HG02763 (cell line): Measurements from ENCODE around the gene MYO3A.
"Not testable (repeated sequence)": the region's sequence is repeated elsewhere in the genome, so short reads cannot be mapped to it uniquely, and the experiment has no call there.

Experiments
- ATAC-seq: cut with Tn5 transposase; IDR thresholded peaks from one replicate; pipeline ENCODE4 v1.9.1; 2021; ENCODE audit warnings: mild to moderate bottlenecking, moderate library complexity; ENCODE audit not compliant: unreplicated experiment

MYO3A gene

DNA sequence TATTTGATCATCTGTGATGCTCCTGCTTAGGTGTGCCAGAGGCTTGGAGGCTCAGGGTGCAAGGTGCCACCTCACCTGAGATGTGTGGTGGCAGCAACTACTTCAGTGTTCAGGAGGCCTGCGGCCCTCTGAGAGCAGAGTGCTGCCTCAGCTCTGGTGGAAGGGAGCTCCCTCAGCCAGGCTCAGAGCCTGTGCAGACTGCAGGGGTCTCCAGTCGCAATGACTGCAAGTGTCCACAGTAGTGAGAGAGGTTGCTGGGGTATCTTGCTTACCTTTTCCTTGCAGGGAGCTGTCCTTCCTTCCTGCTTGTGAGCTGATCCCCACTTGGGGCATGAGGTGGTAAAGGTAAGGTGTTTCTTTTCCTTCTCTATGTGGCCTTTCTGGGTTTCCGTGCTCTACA, 151.5 kb downstream of the MYO3A start:
- ATAC-seq = no peak

DNA sequence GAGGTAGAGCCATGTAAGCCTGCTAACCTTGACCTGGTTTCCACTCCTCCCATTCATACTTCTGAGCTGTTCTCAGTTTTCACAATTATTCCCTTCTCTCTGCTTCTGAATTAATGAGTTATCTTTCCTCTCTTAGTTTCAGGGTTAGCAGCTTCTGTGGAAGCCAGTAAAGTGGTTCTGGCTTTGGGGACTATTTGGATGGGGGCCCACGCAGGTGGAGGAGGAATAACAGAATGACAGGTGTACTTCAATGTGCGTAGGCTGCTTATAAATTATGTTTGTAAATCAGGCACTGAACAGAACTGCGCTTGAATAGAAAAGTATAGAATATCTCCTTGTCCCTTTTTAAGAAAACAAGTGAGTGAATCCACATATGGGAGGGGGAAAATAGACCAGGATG, 153.6 kb downstream of the MYO3A start:
- no peak for ATAC-seq

DNA sequence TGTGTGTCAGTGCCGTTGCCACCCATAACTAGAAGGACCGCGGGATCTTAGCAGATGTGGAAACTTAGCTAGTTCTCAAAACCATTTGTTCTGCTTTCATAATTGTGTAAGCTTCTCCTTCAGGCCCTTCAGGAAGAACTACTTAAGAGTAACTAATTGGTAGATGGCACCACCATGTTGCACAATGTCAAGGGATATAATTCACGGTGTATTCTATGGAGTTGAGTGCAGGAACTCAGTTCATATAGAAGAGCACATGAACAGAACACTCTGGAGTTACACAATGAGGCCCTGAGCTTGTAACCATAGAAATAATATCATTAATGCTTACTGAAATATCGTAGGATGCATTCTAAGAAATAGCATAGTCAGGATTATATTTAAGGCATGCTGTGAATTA, 156.0 kb downstream of the MYO3A start:
- ATAC-seq = no peak

DNA sequence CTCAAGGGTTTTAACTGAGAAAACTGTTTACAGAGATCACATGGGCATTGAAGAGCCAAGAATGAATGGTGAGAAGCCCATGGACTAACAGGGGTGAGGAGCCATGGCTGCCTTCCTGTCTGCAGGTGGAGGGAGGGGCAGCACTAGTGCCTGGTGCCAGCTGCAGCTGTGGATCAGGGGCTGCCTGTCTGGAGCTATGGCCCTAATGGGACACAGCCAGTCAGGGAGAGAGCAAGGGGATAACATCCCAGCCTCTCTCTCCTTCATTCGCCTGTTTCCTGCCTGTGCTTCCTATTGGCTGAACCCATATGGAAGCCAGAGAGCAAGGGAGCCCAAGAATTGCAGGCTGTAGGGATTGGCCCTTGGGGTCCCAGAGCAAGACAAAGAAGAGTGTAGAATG, 156.7 kb downstream of the MYO3A start:
- no peak for ATAC-seq

DNA sequence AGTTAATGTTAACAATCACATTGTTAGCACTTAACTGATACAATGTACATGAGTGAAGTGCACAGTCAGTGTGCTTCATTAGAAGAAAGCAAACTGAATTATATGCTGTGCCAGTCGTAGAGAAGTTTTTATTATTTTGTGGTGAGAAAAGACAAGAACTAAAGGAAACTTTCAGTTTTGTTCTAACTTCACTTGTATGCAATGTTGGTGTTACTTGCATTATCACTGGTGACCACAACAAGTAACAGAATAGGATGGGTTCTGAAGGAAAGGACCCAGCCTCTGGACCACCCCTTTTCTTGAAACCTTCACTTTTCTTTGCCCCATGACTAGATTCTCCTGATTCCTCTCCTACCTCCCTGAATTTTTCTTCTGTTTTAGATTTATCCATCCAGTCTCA, 159.2 kb downstream of the MYO3A start:
- ATAC-seq = no peak

DNA sequence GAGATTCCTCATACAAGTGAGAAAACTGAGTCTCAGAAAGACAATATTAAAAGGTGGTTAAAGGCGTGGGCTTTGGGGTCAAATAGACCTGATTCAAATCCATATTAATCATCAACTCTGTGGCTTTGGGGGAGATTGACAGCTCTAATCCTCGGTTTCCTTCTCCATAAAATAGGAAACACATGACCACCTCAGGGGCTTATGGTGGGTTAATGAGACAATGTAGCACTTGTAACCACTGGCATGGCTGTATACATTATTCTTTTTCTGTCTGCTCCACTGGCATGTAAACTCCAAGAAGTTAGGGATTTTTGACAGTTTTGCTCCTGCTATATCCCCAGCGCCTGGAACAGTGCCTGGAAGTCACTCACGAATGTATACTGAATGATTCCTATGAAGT, 161.8 kb downstream of the MYO3A start:
- no peak for ATAC-seq

DNA sequence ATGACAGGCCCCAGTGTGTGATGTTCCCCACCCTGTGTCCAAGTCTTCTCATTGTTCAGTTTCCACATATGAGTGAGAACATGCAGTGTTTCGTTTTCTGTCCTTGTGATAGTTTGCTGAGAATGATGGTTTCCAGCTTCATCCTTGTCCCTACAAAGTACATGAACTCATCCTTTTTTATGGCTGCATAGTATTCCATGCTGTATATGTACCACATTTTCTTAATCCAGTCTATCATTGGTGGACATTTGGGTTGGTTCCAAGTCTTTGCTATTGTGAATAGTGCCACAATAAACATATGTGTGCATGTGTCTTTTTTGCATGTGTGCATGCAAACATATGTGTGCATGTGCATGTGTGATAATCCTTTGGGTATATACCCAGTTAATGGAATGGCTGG, 163.5 kb downstream of the MYO3A start:
- not testable (repeated sequence) for ATAC-seq

DNA sequence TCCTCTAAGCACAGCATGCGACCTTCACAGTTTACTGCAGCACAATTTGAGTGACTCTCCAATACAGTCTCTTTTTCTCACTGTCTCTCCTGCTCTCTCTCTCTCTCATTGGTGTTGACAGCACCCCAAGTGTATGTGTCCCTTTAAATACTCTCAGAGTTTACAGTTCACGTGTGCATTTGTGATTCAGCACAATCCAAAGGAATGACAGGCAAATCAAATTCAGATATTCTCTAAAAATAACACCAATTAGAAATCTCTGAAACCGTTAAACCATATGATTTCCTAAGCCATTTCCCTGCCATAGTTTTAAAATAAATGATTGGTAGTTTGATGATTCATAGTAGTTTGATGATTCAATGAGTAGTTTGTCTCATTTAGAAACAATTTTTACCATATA, 178.5 kb downstream of the MYO3A start:
- no peak for ATAC-seq

DNA sequence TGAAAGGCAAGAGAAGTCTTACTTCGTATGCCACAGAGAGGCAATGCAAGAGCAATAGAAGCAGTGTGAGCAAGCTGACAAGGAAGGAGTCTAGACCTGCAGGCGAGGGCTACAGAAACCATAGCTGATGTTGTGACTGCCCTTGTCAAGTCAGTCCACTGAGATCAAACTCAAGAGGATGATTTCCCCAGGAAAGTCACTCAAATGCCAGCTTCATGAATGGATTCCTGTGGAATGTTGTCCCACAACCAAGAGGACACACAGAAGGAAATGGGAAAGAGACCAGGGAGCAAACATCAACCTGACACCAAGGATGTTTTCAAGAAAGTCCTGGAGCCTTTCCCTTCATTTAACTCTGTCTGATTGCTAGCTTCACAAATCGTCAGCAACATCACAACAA, 204.6 kb downstream of the MYO3A start:
- ATAC-seq = no peak

DNA sequence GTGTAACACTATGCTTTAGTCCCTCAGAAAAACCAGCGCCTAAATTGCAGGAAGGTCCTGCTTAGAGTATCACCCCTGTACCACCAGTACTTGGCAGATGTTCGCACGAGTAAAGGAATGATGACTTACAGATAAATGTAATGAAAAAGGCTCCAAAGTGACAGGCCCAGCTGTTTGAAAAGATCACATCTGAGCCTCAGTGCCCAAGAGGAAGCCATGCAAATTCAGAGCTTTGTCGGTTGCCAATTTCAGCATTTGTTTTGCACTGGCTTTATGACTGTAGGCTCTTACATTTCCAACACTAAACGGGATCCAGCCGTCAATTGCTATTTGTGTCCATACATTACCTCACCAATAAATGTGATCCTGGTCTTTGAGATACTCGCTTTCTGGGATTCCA, 222.0 kb downstream of the MYO3A start:
- ATAC-seq = no peak

DNA sequence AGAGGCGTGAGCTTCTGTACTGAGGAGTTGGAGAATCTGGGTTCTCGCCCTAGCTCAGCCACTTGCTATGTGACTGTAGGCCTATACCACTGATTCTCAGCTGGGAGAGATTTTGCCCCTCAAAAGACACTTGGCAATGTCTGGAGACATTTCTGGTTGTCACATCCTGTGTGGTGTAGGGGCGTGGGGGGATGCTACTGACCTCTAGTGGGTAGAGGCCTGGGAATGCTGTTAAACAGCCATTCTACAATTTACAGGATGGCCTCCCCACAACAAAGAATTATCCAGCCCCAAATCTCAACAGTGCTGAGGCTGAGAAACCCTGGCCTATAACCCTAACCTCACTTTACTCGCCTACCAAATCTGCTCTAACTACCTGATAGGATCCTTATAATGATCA, 223.7 kb downstream of the MYO3A start:
- no peak for ATAC-seq

DNA sequence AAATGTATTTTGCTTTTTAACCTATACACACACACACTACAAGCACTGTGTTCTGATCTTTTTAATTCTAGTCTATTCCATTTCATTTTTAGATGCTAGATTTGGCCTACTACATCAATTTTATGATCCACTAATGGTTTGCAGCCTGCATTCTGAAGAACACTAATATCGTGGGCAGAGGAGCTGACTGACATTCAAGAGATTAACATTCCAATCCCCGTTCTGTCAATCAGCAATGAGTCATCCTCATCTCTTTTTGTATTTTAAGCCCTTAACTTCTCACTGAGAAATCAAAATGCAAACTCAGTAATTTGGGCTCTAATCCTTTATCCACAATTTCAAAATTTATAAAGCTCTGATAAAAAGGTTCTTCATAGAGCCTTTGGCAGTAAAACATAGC, 235.4 kb downstream of the MYO3A start:
- no peak for ATAC-seq

DNA sequence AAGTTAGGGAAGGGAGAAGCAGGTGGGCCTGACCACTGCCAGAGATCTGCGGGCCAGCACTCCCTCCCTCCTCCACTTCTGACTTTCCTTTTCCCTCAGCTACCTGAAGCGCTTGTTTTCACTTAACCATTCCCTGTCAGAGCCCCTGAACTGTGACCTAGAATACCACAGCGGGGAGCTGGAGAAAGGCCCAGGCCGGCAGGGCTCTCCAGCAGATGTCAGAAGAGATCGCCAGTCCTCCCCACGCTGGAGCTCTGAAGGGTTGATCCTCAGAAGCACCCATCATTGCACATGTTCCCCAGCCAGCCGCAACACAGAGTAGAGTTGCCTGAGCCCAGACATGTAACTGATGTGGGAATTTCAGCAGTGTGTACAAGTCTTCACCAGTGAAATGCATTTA, 238.1 kb downstream of the MYO3A start:
- ATAC-seq = no peak

DNA sequence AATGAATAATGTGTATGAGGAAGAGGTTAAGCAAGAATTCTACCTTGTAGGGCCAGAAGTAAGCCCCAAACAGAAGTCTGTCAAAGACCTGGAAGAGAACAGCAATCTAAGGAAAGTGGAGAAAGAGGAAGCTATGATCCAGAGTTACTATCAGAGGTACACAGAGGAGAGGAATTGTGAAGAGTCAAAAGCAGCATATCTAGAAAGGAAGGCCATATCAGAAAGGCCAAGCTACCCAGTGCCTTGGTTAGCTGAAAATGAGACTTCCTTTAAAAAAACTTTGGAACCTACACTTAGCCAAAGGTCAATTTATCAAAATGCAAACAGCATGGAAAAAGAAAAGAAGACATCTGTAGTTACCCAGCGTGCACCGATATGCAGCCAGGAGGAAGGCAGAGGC, 239.8 kb downstream of the MYO3A start:
- no peak for ATAC-seq

DNA sequence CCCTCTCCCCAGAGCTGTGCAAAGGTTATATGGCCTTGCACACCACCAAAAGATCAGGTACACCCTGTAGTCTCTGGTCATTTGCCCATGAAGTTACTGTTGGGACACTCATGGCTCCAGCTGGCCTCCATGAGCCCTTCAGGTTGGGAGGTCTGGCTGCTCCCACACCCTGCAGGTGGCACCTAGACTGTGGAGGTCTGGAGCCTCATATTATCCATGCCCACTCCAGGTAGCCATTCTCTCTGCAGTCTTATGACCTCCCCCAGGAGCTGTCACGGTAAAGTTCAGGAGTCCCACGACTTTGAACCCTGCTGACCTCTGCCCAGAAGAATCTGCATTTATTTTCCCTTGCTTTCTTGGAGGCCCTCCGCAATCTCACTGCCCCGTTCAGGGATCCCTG, 243.3 kb downstream of the MYO3A start:
- no peak for ATAC-seq

DNA sequence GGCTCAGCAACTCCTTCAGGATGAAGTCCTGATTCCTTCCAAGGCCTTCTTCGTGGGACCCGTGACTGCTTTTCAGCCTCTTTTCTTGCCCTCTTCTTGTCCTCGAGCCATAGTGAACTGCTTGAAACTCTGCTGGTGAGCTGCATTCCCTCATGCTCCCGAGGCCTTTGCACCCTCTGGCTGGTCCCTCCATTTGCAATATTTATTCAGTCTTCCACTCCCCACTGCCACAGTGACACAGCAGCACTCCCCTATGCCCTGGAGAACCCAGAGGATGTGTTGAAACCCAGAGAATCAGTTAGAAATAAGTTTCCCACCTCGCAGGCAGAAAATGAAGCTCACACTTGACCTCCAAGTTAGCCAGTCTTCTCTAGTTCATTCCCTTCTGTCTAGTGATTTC, 260.2 kb downstream of the MYO3A start:
- no peak for ATAC-seq

DNA sequence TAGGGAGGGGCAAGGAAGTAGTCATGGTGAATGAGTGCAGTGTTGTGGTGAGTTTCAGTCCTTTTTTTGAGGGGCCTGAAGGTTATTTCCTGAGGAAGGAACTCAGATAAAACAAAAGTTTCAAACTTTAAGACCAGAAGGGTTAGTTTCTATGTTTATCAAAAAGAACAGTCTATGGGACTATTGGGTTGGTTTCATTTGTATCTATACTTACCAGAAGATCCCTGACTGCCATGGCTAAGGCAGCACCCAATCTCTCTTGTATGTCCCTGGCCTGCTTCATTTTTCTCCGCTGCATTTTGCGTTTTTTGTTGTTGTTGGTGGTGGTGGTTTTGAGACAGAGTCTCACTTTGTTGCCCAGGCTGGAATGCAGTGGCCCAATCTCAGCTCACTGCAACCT, 263.2 kb downstream of the MYO3A start:
- no peak for ATAC-seq

DNA sequence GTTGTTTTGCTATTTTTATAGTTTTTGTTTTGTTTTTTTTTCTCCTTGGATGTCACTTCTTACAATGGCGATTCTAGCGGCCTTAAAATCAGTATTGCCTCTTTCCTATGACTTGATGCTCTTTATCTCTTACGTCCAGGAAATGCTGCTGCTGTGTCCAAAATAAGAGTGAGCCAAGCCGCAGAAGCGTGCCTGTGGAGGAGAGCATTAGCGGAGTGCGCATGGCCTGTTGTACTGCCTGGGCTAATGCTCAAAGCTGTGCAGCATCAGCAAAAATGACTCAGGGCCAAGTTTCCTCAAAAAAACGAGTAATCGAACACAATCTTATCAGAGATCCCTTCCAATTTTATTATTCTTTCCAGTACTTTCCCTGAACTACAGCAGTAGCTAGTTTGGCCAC, 264.1 kb downstream of the MYO3A start:
- no peak for ATAC-seq

DNA sequence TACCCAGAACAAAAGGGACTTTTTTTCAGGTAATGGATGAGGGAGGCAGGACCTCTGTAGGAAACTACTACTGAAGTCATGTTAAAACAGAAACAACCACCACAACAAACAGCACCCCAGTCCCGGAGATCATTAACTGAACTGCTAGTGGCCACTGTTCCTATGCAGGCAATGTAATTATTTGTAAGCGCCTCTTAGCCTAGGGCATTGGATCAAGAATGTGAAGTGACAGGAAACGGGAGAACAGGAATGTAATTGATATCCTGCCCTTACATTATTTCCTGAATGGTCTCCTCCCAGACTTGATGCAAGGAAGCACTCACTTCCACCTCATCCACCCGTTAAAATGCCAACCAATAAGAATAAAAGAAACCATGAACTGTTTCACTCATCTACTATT, 265.8 kb downstream of the MYO3A start:
- ATAC-seq = no peak

DNA sequence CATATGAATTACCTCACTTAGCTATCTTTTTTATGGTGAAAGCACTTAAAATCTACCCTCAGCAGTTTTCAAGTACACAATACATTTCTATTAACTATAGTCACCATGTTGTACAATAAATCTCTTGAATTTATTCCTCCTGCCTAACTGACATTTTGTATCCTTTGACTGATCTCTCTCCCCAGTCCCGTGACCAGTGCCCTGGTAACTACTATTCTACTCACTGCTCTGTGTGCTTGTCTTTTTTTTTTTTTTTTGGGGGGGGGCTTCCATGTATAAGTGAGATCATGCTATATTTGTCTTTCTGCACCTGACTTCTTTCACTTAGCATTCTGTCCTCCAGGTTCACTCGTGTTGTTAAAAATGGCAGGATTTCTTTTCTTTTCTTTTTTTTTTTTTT, 271.2 kb downstream of the MYO3A start:
- ATAC-seq = no peak

DNA sequence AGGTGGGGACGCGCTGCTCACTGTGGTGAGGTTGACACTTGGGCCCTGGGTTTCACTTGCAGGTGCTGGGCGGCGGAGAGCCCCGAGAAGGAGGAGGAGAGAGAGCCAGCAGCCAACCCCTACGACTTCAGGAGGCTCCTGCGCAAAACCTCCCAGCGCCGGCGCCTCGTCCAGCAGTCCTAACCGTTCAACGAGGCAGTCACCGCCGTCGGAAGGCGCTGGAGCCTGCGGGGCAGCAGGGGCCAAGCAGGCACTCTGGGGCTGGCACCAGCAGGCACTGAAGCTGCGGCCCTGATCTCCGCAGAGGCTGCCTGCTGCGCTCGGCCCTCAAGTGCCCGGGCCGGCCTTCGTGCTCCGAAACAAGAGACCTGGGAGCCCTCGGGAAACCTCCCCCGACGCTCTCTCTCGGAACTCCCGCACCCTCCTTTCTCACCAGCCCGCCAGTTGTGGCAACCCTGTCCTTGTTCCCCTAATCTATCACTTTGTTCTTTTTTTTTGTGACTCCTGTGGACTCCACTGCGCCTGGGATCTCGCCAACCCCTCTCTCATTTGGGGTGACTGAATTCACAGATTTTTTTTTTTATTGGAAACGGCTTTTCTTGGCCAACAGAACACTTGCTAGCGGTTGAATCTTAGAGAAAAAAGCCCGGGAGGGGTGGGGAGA, 277.9 kb downstream of the MYO3A start:
- no peak for ATAC-seq

DNA sequence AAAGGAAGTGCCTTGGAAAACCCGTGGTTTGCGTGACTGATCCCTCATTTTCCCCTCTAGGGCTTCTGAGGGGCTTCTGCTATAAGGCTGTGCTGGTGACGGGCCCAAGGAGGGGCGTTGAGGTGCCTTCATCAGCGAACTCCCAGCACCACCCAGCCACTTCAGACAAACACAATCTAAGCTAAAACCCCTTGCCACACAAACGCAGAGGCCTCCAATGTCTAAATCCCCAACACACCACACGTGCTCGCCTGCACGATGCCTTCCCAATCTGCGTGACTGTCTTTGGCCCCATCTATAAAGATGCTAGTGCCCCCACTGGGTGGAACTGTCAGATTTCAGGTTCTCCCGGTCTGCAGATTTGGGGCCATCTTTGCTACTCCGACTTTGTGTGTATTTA, 278.5 kb downstream of the MYO3A start:
- ATAC-seq = no peak

DNA sequence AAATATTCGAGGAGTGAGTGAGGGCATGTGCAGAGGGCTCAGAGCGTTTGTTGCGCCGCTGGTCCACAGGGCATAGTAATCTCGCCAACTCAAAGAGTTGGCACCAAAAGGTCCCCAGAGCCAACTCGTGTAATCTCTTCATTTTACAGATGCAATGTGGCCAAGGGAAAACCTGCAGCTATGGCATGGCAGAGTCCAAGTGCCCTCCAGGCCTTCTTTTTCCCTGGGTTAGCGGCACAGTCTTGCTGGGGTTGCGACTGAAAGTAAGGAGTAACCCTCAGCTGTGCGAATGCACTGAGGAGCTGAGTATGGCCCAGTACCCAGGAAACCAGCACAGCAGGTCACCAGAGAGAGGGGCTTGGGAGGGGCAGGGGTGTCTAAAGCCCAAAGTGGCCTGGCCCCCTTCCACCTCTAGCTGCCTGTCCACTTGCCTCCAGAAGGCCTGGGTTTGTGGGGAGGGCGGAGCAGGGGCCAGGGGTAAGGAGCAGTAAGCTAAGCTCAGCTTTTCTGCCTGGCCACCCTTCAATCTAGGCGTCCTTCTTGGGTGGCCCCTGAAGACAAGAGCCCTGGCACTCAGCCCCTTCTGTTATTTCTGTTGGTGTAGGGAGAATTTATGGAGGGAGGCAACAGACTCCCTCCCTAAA, 279.2 kb downstream of the MYO3A start:
- ATAC-seq = no peak
